Measurements from ENCODE around the gene LGMN.
"Not testable (repeated sequence)": the region's sequence is repeated elsewhere in the genome, so short reads cannot be mapped to it uniquely, and the experiment has no call there.

LGMN gene

DNA sequence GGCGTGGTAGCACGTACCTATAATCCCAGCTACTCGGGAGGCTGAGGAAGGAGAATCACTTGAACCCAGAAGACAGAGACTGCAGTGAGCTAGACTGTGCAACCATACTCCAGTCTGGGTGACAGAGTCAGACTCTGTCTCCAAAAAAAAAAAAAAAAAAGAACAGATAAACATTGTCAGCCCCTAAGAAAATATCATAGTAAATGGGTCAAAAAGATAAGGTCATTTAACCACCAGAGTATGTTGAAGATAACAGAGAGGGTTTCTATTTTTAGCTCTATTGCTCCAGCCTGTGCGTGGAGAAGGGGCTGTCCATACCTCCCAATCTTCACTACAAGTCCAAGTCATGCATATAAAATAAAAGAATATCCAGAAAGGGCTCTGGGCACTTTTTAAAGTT lies 15.4 kb downstream of the LGMN start:
- H3K4me3 ChIP-seq (ENCODE audit: low read length), result no peak overlapping the region
- no peak for DNase-seq (ENCODE audit: low read depth, low spot score)

DNA sequence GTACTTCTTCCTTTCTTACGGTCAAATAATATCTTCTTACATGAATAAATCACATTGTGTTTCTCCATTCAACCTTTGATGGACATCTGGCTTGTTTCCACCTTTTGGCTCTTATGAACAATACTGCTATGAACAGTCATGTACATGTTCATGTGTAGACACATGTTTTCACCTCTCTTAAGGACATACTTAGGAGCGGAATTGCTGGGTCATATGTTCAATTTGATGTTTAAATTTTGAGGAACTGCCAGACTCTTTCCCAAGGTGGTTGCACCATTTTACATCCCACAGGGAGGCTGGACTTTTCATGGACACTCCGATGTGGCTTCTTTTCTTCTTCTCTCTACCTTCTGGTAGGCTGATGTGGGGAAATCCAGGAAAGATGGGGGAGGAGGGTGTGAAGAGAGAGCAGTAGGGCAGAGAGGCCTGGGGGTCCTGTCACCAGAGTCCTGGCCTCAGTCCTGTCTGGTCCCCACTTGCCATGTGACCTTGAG lies 16.8 kb downstream of the LGMN start:
- H3K4me3 ChIP-seq (ENCODE audit: low read length), result no peak overlapping the region

DNA sequence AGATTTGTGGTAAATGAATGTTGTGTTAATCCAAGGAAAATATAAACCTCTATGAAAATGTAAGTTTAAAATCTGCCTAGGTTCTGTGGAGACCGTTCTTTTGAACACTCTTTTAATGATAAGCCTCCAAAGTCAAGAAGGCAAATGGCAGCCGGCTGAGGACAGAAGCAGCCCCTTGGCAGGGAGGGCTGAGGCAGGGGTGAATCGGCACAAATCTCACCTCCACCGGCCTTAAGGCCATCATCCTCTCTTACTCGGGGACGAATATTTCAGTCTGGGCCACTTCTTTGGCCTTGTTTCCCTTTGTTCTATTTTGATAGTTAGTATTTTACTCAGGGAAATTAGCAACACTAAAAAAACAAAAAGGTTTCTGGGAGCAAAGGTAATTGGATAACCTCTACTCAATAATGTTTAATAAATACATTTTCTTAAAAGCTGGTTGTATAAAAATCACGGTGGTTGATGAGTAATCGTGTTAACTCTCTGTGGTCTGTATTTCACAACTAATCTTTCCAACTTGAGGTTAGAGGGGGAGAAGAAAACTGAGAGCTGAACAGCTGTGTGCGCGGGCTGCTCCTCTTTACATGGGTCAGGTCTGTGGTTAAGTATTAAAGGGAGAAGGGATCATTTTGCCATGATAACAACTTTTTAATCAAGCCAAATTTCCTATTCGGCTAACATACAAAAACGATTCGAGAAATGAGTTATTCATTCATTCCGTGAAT lies 18.6 kb downstream of the LGMN start:
- H3K4me3 ChIP-seq (ENCODE audit: low read length), result no peak overlapping the region
- DNase-seq (ENCODE audit: low read depth, low spot score), result peak; percentile 66

More for the DNA sequence above, 16.8 kb downstream of the LGMN start:
- DNase-seq (ENCODE audit: low read depth, low spot score), result no peak

DNA sequence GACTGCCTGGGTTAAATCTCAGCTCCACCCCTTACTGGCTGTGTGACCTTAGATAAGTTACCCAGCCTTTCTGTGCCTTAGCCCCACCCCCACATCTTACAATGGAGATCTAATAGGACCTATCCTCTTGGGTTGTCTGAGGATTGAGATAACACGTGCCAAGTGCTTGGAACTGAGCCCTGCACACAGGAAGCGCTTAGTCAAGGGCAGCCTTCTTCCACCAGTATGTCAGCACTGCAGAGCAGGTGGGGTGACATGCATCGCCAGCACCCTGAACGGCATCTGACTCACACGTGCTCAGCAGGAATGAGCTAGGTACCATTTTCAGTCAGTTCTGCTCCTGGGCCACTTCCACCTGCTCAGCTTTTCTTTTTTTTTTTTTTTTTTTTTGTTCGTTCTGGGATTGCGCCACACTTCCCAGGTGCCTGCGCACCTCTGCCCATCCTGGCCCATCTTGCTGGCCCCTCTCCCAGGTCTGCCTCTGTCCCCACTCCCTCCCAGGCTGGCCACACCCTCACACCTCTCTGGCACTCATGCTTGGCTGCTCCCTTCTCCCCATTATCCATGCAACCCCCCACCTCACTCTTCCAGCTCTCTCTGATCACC lies 19.6 kb downstream of the LGMN start:
- H3K4me3 ChIP-seq (ENCODE audit: low read length), result no peak overlapping the region
- peak; percentile 66 for DNase-seq (ENCODE audit: low read depth, low spot score)

DNA sequence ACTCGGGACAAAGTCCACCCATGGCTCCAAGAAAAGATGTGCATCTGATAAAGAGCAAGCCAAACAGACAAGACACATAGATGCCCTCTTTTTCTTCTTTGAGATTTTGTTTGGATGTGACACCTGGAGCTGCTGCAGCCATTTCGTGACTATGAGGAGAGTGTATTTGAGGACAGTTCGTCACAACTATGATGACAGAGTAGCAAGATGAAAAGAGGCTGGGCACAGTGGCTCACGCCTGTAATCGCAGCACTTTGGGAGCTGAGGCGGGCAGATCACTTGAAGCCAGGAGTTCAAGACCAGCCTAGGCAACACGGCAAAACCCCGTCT lies 21.5 kb downstream of the LGMN start:
- no peak overlapping the region for H3K4me3 ChIP-seq (ENCODE audit: low read length)

DNA sequence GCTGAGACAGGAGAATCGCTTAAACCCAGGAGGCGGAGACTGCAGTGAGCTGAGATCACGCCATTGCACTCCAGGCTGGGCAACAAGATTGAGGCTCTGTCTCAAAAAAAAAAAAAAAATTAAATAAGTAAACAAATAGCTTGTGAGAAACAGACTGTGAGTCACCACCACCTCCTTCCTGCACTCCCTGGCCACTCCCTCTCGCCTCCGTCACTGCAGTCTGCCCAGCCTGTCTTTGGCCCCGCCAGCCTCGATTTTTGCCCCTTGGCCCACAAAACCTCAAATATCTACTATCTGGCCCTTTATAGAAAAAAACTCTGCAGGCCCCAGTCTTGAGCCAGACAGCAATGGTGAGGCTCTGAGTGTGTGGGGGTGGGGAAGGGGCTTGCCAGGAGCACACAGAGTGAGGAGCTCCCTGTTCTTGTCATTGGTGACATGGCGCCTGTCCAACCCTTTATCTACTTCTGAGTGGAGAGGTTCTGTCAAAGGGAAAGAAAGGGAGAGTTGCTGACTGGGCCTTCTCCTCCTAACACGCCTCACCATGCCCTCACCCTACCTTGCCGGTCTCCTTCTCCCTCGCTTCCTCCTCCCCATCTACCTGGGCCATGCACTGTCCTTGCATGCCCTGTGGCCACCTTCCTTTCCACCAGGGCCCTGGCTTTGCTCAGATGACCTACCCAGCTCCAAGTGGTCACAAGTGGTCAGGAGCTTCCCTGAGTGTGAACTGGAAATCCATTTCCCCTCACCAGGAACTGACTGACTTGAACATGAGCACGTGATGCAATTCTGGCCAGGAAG lies 22.1 kb downstream of the LGMN start:
- DNase-seq (ENCODE audit: low read depth, low spot score), result no peak

More for the DNA sequence above, 21.5 kb downstream of the LGMN start:
- no peak for DNase-seq (ENCODE audit: low read depth, low spot score)

DNA sequence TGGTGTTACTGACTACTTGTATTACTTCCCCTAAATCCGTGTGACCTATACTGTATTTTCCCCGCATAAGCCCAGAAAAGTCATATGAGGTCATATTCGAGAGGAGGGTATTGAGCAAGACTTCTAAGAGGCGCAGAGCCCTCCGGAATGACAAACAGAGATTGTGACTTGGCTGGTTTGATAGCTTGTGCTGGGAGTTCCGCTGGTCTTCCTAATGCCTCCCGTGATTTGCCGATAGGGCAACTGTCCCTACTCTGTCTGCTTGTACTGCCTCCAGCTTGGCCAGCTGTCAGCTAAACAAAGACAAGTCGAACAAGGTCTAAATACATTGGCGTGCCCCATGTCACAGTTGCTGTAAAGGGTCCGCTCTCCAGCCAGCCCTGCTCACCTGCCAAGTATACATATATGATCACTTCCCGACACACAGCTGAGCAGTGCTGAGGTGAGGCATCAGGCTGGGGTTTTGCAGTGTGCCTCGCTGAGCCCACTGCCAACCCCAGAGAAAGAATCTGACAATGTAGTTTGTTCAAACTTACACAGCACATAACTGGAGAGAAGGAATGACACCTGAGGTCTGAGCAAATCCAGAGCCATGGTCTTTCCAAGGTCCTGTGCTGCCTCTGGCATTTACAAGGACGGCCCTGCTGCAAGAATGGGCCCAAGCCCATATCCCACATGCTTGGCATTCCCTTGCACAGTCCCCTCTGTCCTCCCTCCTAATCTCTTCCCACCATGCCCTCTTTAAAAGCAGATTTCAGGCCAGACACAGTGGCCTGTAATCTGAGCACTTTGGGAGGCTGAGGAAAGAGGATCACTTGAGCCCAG lies 23.7 kb downstream of the LGMN start:
- DNase-seq (ENCODE audit: low read depth, low spot score), result no peak

More for the DNA sequence above, 22.1 kb downstream of the LGMN start:
- H3K4me3 ChIP-seq (ENCODE audit: low read length), result no peak overlapping the region

DNA sequence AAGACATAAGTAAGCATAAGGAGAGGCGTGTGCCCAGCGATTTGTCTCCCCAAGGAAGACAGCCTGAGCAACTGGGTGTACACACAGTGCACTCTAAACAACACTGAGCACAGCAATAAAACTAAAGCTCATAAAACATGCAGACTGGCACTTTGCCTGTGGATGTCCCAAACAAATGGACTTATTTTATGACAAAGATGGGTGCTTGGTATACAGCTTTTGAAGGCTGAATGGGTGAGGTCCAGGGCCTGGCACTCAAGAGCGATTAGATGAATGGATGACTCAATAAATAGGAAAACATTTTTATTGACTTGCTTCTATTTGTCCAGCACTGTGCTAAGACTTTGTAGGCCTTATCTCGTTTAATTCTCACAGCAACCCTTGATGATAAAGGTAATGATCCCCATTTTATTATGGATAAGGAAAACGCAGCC lies 28.5 kb downstream of the LGMN start:
- no peak for DNase-seq (ENCODE audit: low read depth, low spot score)

More for the DNA sequence above, 23.7 kb downstream of the LGMN start:
- H3K4me3 ChIP-seq (ENCODE audit: low read length), result no peak overlapping the region

DNA sequence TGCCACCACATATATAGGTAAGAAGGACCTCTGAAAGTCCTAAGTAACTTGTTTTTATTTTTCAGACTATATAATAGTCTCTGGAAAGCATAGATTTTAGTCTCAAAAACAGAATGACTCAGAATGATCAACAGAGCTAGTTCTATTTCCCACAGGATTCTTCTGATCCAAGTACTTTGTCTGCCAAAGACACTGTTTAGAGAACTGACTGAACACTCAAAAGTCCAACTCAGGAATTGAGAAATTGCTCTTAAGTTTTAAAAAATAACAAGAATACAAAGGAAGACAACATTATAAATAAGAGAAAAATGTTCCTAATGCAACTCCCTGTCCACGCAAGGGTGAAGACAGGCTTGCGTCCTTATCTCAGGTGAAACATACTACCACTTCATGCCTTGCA lies 29.0 kb downstream of the LGMN start:
- no peak overlapping the region for H3K4me3 ChIP-seq (ENCODE audit: low read length)
- DNase-seq (ENCODE audit: low read depth, low spot score), result no peak

More for the DNA sequence above, 28.5 kb downstream of the LGMN start:
- no peak overlapping the region for H3K4me3 ChIP-seq (ENCODE audit: low read length)

DNA sequence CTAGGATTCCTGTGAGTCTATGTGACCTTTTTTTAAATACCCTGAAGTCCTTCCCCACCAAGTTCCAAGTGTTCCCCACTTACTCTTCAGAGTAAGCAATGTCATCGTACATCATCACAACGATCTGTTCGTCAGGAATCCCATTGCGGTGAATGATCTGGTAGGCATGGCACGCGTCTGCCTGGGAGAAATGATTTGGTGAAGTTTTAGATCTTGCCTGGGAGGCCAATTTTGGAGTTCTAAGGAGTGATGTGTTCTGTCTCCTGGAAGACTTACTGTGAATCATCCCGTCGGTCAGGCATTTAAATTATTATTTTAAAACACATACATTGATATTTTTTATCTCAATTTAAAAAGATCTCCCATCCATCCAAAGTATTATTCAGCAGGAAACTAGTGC lies 29.8 kb downstream of the LGMN start:
- no peak for DNase-seq (ENCODE audit: low read depth, low spot score)
- no peak overlapping the region for H3K4me3 ChIP-seq (ENCODE audit: low read length)

DNA sequence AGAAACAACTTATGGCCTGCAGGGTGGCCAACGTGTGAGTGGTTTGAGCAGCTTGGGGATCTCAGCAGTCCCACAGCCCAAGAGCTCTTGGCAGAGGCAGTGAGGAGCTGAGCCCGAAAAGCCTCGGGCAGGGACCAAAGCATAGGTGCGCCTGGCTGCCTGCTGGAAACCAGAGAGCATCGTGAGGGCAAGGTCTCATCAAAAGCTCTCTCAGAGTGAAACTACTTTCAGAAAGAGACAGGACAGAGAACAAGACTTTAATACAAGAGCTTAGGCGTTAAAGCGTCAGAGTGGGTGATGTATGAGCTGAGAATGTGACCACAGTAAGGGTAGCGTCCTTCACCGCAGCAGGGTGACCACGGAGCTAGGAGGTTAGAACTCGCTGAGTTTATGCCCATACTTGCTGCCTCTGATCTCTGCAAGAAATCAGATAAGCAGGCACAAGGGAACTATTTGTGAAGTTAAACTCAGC lies 30.8 kb downstream of the LGMN start:
- no peak for DNase-seq (ENCODE audit: low read depth, low spot score)
- H3K4me3 ChIP-seq (ENCODE audit: low read length), result no peak overlapping the region

DNA sequence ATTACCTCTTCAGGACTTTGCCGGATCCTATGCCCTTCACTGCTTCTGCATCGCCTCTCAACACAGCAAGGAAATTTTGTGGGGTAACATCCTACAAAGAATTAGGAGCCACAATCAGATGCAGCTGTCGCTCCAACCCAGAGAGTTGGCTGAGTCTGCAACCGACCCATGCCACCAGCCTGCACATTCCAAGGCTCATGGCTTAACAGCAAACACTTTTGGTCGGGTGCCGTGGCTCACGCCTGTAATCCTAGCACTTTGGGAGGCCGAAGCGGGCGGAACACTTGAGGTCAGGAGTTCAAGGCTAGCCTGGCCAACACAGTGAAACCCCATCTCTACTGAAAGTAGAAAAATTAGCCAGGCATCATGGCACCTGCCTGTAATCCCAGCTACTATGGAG lies 32.3 kb downstream of the LGMN start:
- no peak for DNase-seq (ENCODE audit: low read depth, low spot score)
- H3K4me3 ChIP-seq (ENCODE audit: low read length), result no peak overlapping the region

DNA sequence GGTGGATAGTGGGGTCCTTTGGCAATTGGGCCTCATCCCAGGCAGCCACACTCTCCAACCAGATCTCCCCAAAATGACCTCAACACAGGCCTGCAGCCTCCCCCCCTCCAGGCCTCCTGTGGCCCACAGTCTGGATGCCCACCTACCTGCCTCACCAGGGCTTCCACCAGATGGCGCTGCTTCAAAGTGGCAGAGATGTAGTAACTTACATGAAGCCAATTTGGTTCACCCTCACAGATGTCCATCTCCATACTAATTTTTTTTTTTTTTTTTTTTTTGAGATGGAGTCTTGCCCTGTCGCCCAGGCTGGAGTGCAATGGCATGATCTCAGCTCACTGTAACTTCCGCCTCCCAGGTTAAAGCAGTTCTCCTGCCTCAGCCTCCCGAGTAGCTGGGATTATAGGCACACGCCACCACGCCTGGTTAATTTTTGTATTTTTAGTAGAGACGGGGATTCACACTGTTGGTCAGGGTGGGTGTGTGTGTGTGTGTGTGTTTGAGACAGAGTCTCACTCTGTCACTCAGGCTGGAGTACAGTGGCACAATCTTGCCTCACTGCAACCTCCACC lies 33.6 kb downstream of the LGMN start:
- peak; percentile 60 for DNase-seq (ENCODE audit: low read depth, low spot score)
- not testable (repeated sequence) for H3K4me3 ChIP-seq (ENCODE audit: low read length)

DNA sequence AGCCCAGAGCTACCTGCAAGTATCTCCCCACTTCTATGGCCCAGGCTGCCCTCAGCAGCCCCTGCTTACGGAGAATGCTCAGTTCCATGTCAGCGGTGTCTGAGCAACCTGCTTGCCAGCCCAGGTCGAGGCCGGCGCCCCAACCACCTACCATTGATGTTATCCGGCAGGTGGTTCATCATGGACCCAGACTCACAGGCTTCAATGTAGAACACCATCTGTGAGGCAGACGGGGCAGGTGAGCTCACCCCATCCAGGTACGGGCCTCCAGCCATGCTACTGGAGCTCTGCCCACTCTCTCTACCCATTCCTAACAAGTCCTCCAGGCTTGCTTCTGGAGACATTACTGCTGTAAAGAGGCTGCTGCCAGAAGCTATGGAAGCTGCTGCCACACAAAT lies 35.8 kb downstream of the LGMN start:
- no peak overlapping the region for H3K4me3 ChIP-seq (ENCODE audit: low read length)
- no peak for DNase-seq (ENCODE audit: low read depth, low spot score)

DNA sequence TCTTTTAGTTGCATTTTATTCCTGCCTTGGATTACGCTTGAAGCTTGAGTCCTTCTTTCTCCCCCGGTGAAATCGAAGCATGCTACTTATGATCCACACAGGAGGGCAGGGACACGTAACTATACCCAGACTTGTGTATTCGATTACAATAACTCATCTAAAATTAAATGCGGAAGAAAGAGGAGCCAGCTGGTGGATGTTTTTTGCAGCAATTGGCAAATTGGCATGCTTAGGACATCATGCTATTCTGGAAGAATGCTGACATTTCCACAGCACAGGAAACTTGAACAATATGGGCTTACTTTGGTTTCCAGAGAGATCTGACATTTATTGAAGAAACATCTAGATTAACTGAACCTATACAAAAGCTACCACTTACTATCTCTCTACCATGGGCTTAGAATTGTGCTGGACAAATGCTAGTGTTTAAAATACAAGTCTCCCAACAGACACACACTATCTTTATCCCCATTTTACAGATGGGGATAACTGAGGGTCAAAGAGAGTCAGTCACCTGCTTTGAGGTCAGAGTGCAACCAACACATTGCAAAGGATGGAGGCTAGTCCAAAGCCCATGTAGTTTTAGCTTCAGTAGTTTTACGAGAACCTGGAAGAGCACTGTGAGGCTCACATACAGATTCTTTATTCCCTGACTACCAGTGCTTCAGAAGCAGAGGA lies 36.3 kb downstream of the LGMN start:
- no peak for DNase-seq (ENCODE audit: low read depth, low spot score)
- H3K4me3 ChIP-seq (ENCODE audit: low read length), result no peak overlapping the region

DNA sequence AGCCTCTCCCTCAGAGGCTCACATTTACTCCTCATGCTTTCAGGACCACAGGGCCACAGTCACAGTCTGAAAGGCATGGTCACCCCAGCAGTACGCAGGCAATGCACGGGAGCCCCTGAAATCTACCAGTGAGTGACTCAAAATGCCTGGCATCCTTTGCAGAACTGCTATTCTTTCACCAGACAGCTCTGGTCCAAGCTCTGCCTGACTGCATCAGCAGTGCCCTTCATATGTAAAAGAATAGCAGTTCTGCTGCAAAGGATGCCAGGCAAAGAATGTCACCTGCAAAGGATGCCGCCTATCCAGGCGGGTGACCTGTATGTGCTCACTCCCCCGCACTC lies 38.5 kb downstream of the LGMN start:
- H3K4me3 ChIP-seq (ENCODE audit: low read length), result no peak overlapping the region
- DNase-seq (ENCODE audit: low read depth, low spot score), result no peak

DNA sequence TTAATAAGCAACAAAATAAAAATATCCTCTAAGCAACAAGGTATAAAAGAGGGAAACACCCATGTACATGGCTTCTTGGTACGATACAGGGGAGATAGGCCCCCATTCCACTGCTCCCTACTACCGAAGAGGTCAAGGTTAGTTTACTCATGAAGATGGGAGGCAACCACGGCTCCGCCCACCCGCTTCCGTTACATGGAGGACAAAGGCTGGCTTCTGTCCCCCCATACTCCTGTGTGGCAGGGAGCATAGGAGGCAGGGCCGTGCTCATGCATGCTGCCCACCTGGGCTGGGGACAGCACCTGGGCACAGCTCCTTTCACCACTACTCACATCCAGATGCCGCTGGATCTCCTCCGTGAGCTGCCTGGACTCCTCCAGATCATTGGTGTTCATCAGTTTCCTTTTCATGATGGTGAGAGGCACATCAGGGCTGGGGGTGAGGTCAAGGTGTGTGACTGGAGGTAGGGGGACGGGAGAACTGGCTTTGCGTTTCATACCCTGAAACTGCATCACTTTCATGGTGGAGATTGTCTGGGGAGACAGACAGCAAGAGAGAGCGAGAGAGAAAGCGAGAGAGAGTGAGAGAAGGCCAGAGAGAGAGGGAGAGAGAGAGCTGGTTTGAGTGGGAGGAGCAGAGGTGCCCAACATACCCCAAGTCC lies 39.0 kb downstream of the LGMN start:
- DNase-seq (ENCODE audit: low read depth, low spot score), result no peak
- no peak overlapping the region for H3K4me3 ChIP-seq (ENCODE audit: low read length)

DNA sequence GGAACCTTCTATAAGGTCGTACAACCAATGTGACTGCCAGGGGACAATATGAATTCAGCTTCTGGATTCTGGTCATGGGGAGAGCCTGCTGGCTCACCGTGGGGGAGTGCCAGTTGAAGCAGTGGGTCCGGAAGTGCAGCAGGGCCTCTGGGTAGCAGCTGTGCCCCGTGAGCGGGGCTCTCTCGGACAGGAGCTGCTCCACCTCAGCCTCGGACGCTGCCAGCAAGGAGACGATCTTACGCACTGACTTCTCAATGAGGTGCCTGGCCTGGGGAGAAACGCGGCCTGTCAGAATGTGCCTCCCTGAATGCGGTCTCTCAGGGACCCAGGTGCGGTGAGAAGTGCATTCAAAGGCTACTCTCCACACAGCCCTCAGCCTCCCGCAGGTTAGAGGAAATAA lies 42.0 kb downstream of the LGMN start:
- no peak for DNase-seq (ENCODE audit: low read depth, low spot score)
- no peak overlapping the region for H3K4me3 ChIP-seq (ENCODE audit: low read length)

All from Jurkat, Clone E6-1 (cell line).